ENCODE results near the gene KIF3A. TPM values are rescaled to one million over a fixed set of nuclear protein-coding genes. Genes with fewer than 3 reads are reported as not detected.

The KIF3A gene
- polyA plus RNA-seq, 4 donors = 0.54 to 4.7 (median 2.7) TPM

DNA sequence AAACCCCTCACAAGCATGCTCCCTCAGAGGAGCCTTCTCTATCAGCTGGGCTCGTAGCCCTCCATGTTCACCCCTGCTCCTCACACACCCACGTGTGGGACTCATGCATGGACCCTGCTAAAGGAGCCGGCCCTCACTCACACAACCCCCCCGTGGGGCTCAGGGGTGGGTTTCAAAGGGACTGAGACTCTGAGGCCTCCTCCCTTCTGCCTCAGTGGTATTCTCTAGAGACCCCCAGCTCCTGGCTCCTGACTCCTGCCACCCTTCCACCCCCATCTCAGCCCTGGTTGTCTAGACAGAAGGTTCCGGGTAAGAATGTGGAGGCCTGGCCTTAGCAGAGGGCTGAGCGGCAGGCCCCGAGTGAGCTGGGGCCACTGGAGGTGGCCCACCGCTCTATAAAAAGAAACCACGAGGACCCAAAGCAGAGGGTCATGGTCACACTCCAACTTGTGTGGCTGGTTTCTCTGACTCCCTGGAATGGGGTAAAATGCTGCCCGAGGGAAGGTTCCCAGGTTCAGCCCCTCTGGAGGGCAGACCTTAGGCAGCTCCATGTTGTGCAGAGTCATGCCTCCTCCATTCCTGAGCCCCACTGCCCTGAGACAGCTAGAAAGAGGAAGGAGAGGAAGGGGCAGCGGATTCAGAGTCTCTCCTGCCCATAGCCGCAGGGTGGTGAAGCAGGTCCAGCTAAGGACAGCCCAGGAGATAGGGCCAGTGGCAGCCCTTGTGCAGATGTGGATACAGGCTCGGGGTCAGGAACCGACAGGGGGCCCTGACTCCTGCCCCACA lies 28.9 kb upstream of the KIF3A start:
- no peak overlapping the region for H3K4me3 ChIP-seq (ENCODE audit: low read depth in 1 of 3, low read length in 3 of 3)
- H3K27me3 ChIP-seq (ENCODE audit: control insufficient read depth in 3 of 3, insufficient read depth in 3 of 3, low read length in 3 of 3) = no peaks in the 10 kb centered on the region
- no peak overlapping the region for H3K27ac ChIP-seq (ENCODE audit: low read depth in 1 of 3, low read length in 2 of 3)
- H3K4me1 ChIP-seq (ENCODE audit: control insufficient read depth in 3 of 3, insufficient read depth in 2 of 3, low read depth in 1 of 3, low read length in 2 of 3) = peaks cover 0 to 5% (median 0%) of the 10 kb centered on the region in 3 donors
- peaks cover 2 to 64% (median 4%) of the 10 kb centered on the region in 3 donors for H3K36me3 ChIP-seq (ENCODE audit: control insufficient read depth in 3 of 3, insufficient read depth in 2 of 3, low read depth in 1 of 3, low read length in 3 of 3)
- FAIRE-seq = no peak
- no peaks in the 10 kb centered on the region for H3K9me3 ChIP-seq (ENCODE audit: control insufficient read depth in 2 of 2, insufficient read depth in 1 of 2, low read depth in 1 of 2, low read length in 1 of 2)
- WGBS, 3 donors = 88 to 90% (median 89%) methylated on average over 13 to 14 of the region's 14 CpGs
- DNase-seq = no peak

- Histone ChIP-seq H3K4me1 (ENCODE audit: control insufficient read depth in 3 of 3, insufficient read depth in 2 of 3, low read depth in 1 of 3, low read length in 2 of 3) (peaks cover 0 to 5% (median 0%) of the 10 kb centered on the region in 3 donors), H3K27me3 (ENCODE audit: control insufficient read depth in 3 of 3, insufficient read depth in 3 of 3, low read length in 3 of 3) (no peaks in the 10 kb centered on the region), H3K4me3 (ENCODE audit: low read depth in 1 of 3, low read length in 3 of 3) (no peak overlapping the region), H3K36me3 (ENCODE audit: control insufficient read depth in 3 of 3, insufficient read depth in 2 of 3, low read depth in 1 of 3, low read length in 3 of 3) (peaks cover 2 to 69% (median 4%) of the 10 kb centered on the region in 3 donors), H3K27ac (ENCODE audit: low read depth in 1 of 3, low read length in 2 of 3) (no peak overlapping the region), H3K9me3 (ENCODE audit: control insufficient read depth in 2 of 2, insufficient read depth in 1 of 2, low read depth in 1 of 2, low read length in 1 of 2) (no peaks in the 10 kb centered on the region)
- FAIRE-seq (no peak), DNase-seq (no peak)
- WGBS, 3 donors = 78 to 81% (median 80%) methylated on average over 12 of the region's 12 CpGs
Observed at GRCh38 chr5:132765311-132766019, 28.1 kb upstream of the KIF3A start.

GRCh38 chr5:132764671-132765238 lies 27.4 kb upstream of the KIF3A start:
- FAIRE-seq (no peak), DNase-seq (no peak)
- no peaks in the 10 kb centered on the region for H3K9me3 ChIP-seq (ENCODE audit: control insufficient read depth in 2 of 2, insufficient read depth in 1 of 2, low read depth in 1 of 2, low read length in 1 of 2)
- WGBS, 3 donors = 87 to 91% (median 90%) methylated on average over 7 of the region's 7 CpGs
- no peak overlapping the region for H3K4me3 ChIP-seq (ENCODE audit: low read depth in 1 of 3, low read length in 3 of 3)
- no peaks in the 10 kb centered on the region for H3K27me3 ChIP-seq (ENCODE audit: control insufficient read depth in 3 of 3, insufficient read depth in 3 of 3, low read length in 3 of 3)
- H3K36me3 ChIP-seq (ENCODE audit: control insufficient read depth in 3 of 3, insufficient read depth in 2 of 3, low read depth in 1 of 3, low read length in 3 of 3) = peaks cover 2 to 76% (median 4%) of the 10 kb centered on the region in 3 donors
- peaks cover 0 to 5% (median 0%) of the 10 kb centered on the region in 3 donors for H3K4me1 ChIP-seq (ENCODE audit: control insufficient read depth in 3 of 3, insufficient read depth in 2 of 3, low read depth in 1 of 3, low read length in 2 of 3)
- H3K27ac ChIP-seq (ENCODE audit: low read depth in 1 of 3, low read length in 2 of 3) = no peak overlapping the region

DNA sequence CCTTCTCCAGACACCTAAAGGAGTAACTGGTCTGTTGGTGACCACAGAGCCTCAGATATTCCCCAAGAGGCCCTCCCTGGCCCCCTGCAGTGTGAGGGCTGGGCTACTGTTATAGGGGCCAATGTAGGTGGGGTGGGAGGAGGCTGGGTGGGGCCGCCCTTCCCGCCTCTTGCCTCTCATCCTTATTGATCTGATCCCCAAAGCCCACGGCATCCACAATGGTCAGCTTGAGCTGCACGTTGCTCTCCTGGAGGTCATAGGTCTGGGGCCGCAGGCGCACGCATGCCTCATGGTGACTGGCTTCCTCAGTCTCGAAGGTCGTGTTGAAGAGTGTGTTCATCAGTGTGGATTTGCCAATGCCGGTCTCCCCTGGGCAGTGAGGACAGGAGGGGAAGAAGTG lies 26.7 kb upstream of the KIF3A start:
- peaks cover 2 to 80% (median 4%) of the 10 kb centered on the region in 3 donors for H3K36me3 ChIP-seq (ENCODE audit: control insufficient read depth in 3 of 3, insufficient read depth in 2 of 3, low read depth in 1 of 3, low read length in 3 of 3)
- WGBS, 3 donors = 92 to 96% (median 94%) methylated on average over 10 of the region's 10 CpGs
- no peaks in the 10 kb centered on the region for H3K9me3 ChIP-seq (ENCODE audit: control insufficient read depth in 2 of 2, insufficient read depth in 1 of 2, low read depth in 1 of 2, low read length in 1 of 2)
- peaks cover 0 to 8% (median 0%) of the 10 kb centered on the region in 3 donors for H3K4me1 ChIP-seq (ENCODE audit: control insufficient read depth in 3 of 3, insufficient read depth in 2 of 3, low read depth in 1 of 3, low read length in 2 of 3)
- no peaks in the 10 kb centered on the region for H3K27me3 ChIP-seq (ENCODE audit: control insufficient read depth in 3 of 3, insufficient read depth in 3 of 3, low read length in 3 of 3)
- no peak for DNase-seq
- no peak overlapping the region for H3K4me3 ChIP-seq (ENCODE audit: low read depth in 1 of 3, low read length in 3 of 3)
- no peak for FAIRE-seq
- no peak overlapping the region for H3K27ac ChIP-seq (ENCODE audit: low read depth in 1 of 3, low read length in 2 of 3)

- no peaks in the 10 kb centered on the region for H3K9me3 ChIP-seq (ENCODE audit: control insufficient read depth in 2 of 2, insufficient read depth in 1 of 2, low read depth in 1 of 2, low read length in 1 of 2)
- H3K4me3 ChIP-seq (ENCODE audit: low read depth in 1 of 3, low read length in 3 of 3) = no peak overlapping the region
- H3K4me1 ChIP-seq (ENCODE audit: control insufficient read depth in 3 of 3, insufficient read depth in 2 of 3, low read depth in 1 of 3, low read length in 2 of 3) = peaks cover 0 to 13% (median 0%) of the 10 kb centered on the region in 3 donors
- no peak for FAIRE-seq
- H3K27me3 ChIP-seq (ENCODE audit: control insufficient read depth in 3 of 3, insufficient read depth in 3 of 3, low read length in 3 of 3) = no peaks in the 10 kb centered on the region
- DNase-seq = no peak
- peaks cover 2 to 87% (median 4%) of the 10 kb centered on the region in 3 donors for H3K36me3 ChIP-seq (ENCODE audit: control insufficient read depth in 3 of 3, insufficient read depth in 2 of 3, low read depth in 1 of 3, low read length in 3 of 3)
- H3K27ac ChIP-seq (ENCODE audit: low read depth in 1 of 3, low read length in 2 of 3) = no peak overlapping the region
- WGBS, 3 donors = 93 to 96% (median 95%) methylated on average over 17 of the region's 17 CpGs
Observed at GRCh38 chr5:132763181-132764036, 26.1 kb upstream of the KIF3A start.

DNA sequence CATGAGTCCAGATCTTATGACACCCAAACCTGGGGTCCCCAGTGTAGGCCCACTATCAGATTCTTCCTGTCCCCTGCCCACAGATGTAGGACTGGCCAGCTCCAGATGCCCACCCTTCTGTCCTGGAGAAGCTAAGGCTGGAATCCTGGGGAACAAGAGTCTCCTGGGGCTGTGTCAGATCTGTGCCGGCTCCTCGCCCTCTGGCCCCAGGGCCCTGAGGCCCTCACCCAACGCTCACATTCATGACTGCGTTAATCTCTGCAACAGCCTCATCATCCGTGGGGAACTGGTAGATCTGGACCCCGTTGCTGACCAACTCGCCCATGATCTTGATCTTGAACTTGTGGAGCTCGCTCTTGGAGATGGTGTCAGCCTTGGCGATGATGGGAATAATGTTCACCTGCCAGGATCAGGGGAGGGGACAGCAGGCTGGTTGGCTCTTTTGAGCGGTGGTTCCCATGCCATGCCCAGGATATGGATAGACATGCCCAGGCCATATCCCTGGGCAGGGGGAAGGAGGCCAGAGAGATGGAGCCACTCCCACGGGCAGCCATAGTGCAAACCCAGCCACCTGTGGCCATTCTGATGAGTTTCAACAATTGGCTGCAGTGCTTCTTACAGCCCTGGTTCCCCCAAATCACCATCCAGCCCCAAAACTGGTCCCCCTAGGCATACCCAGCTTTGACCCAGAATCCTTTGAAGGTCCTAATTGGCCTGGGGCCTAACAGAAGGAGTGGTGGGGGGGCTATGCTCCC lies 25.1 kb upstream of the KIF3A start:
- peaks cover 0 to 11% (median 0%) of the 10 kb centered on the region in 3 donors for H3K4me1 ChIP-seq (ENCODE audit: control insufficient read depth in 3 of 3, insufficient read depth in 2 of 3, low read depth in 1 of 3, low read length in 2 of 3)
- WGBS, 3 donors = 93 to 96% (median 95%) methylated on average over 11 of the region's 11 CpGs
- DNase-seq (no peak), FAIRE-seq (no peak)
- no peak overlapping the region for H3K4me3 ChIP-seq (ENCODE audit: low read depth in 1 of 3, low read length in 3 of 3)
- H3K36me3 ChIP-seq (ENCODE audit: control insufficient read depth in 3 of 3, insufficient read depth in 2 of 3, low read depth in 1 of 3, low read length in 3 of 3) = peaks cover 2 to 85% (median 4%) of the 10 kb centered on the region in 3 donors
- no peaks in the 10 kb centered on the region for H3K27me3 ChIP-seq (ENCODE audit: control insufficient read depth in 3 of 3, insufficient read depth in 3 of 3, low read length in 3 of 3)
- no peaks in the 10 kb centered on the region for H3K9me3 ChIP-seq (ENCODE audit: control insufficient read depth in 2 of 2, insufficient read depth in 1 of 2, low read depth in 1 of 2, low read length in 1 of 2)
- no peak overlapping the region for H3K27ac ChIP-seq (ENCODE audit: low read depth in 1 of 3, low read length in 2 of 3)

GRCh38 chr5:132761321-132762240 lies 24.2 kb upstream of the KIF3A start:
- Histone ChIP-seq H3K4me3 (ENCODE audit: low read depth in 1 of 3, low read length in 3 of 3) (no peak overlapping the region), H3K27ac (ENCODE audit: low read depth in 1 of 3, low read length in 2 of 3) (no peak overlapping the region), H3K36me3 (ENCODE audit: control insufficient read depth in 3 of 3, insufficient read depth in 2 of 3, low read depth in 1 of 3, low read length in 3 of 3) (peaks cover 2 to 90% (median 4%) of the 10 kb centered on the region in 3 donors), H3K9me3 (ENCODE audit: control insufficient read depth in 2 of 2, insufficient read depth in 1 of 2, low read depth in 1 of 2, low read length in 1 of 2) (no peaks in the 10 kb centered on the region), H3K4me1 (ENCODE audit: control insufficient read depth in 3 of 3, insufficient read depth in 2 of 3, low read depth in 1 of 3, low read length in 2 of 3) (peaks cover 0 to 11% (median 0%) of the 10 kb centered on the region in 3 donors), H3K27me3 (ENCODE audit: control insufficient read depth in 3 of 3, insufficient read depth in 3 of 3, low read length in 3 of 3) (no peaks in the 10 kb centered on the region)
- DNase-seq = no peak
- WGBS, 3 donors = 93 to 96% (median 93%) methylated on average over 22 of the region's 22 CpGs
- no peak for FAIRE-seq
